H1 (cell line): Measurements from ENCODE around the gene NMRK1. TPM values are rescaled to one million over a fixed set of nuclear protein-coding genes. Genes with fewer than 3 reads are reported as not detected.

ENCODE experiments used
- FOSL1 ChIP-seq: IDR thresholded peaks from 2 replicates; pipeline ENCODE4 v1.6.1; 2011; ENCODE audit warnings: mild to moderate bottlenecking, low read depth, low read length, moderate library complexity; ENCODE audit not compliant: insufficient read depth
- polyA plus RNA-seq, 7 experiments: library from polyadenylated mRNA; depleted of rRNA in 3 of 7; stranded (reverse) in 5 of 7; unstranded in 2 of 7; fragments of >200 nt in 5 of 7; fragments of 200-250 nt in 2 of 7; gene quantifications; 1 replicate in 5 of 7; 2 replicates in 1 of 7; 4 replicates in 1 of 7; pipeline versions ENCODE4 v1.2.1 to v1.2.3, GENCODE V29; 2011 to 2013; ENCODE audit warnings: missing spikeins in 2 of 7, mixed read lengths in 2 of 7
- total RNA-seq: library from RNA; stranded (reverse); fragmentation: NEBNext Ultra II Directional; extraction: Animal tissue kit (Norgen Biotek cat#: 25700); gene quantifications from 2 replicates; pipeline ENCODE4 v1.2.1, GENCODE V29; 2021

NMRK1 gene
- total and polyA plus RNA-seq, 2 of the 8 experiments (the other 6 are each of a cell fraction or from before 2014, with no cell fraction given), result 5.8 to 8.1 TPM

DNA sequence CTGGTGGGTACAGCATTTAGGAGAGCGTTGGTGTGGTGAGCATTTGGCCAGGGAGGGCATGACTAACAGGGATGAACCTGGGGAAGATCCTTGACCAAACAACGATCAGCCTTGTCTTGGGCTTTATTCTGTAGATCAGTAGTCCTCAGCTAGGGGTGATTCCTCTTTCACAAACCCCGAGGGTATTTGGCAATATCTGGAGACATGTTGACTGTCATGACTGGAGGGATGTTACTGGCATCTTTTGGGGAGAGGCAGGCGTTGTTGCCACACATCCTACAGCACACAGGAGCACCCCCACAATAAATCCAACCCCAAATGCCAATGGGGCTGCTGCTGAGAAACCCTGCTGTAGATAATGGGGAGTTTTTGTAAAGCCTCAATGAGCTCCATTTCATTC is 44.3 kb upstream of the NMRK1 start (continued):
- TF ChIP-seq FOSL1, result no peak
